ENCODE results near the gene CRYGN. TPM values are rescaled to one million over a fixed set of nuclear protein-coding genes. Genes with fewer than 3 reads are reported as not detected.
A peak's percentile ranks its signal among the peaks of the same experiment; 100 is the strongest.

Gene CRYGN
- total RNA-seq, 2 experiments from 2014 or later = not detected

DNA sequence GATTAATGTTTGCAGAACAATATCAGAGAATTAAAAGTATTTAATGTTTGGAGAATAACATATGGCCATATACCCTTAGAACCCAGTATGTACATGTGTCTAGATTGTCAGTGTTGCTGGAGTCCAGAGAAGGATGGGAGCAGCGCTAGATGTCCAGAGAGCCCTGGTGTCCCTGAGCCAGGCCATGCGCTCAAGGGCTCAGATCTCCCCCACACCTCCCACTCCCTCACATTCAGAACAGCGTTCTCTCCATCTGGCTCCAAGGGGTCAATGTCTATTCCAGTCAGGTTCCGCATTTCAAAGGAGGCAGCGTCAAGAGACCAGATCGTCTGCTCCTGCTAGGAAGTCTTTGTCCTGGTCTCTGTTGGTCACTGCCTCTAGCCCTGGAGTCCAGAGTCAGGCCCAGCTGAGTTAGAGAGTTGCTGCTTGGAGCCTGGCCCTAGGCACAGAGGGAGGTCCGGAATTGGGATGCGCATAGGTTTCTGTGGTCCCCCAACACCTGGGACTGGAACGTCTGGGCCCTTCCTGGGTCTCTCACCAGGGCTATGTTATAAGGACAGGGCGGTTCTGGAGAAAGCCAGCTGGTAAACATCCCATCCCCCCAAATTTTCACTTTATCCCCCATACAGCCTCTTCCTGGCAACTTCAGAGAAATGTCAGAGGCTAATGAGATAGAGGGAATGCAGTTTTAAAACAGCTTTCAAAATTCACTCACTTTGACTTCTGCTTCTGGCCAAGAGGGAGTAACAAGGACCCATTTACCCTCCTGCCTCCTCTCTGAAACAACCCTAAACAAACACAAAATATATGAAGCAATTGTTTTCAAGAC is 23.6 kb downstream of the CRYGN start:
- CTCF ChIA-PET = no interaction called here
- H3K9me3 Mint-ChIP-seq = peaks cover 10% of the 10 kb centered on the region
- no peaks in the 10 kb centered on the region for H3K36me3 Mint-ChIP-seq (ENCODE audit: low read depth)
- H3K4me1 Mint-ChIP-seq (ENCODE audit: low read depth) = peaks cover 32% of the 10 kb centered on the region
- H3K4me3 Mint-ChIP-seq = no peak overlapping the region
- intact Hi-C loops (cut with micrococcal nuclease) = no loop called here
- H3K27ac Mint-ChIP-seq = no peak overlapping the region
- H3K27me3 Mint-ChIP-seq (ENCODE audit: low read depth) = peaks cover 17% of the 10 kb centered on the region
- no peak for DNase-seq

DNA sequence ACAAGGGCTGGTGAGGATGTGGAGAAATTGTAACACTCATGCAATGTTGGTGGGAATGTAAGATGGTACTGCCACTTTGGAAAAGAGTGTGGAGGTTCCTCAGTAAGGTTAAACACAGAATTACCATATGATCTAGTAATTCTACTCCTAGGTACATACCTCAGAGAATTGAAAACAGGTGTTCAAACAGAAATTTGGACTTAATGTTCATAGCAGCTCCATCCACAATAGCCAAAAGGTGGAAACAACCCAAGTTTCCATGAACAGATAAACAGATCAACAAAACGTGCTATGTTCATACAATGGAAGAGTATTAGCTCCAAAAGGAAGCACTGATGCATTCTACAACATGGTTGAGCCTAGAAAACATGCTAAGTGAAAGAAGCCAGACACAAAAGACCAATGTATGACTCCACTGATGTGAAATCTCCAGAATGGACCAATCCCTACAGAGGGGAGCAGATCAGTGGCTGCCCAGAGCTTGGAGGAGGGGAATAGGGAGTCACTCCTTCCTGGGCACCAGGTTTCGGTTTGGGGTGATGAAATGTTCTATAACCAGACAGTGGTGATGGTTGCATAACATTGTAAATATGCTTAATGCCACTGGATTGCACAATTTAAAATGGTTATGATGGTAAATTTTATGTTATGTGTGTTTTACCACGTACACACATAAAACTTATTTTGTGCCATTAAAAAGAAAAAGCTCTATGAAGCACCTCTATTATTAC is 24.4 kb downstream of the CRYGN start:
- H3K4me1 Mint-ChIP-seq (ENCODE audit: low read depth) = peaks cover 39% of the 10 kb centered on the region
- intact Hi-C loops (cut with micrococcal nuclease) = no loop called here
- H3K9me3 Mint-ChIP-seq = peaks cover 9% of the 10 kb centered on the region
- H3K36me3 Mint-ChIP-seq (ENCODE audit: low read depth) = no peaks in the 10 kb centered on the region
- H3K27ac Mint-ChIP-seq = no peak overlapping the region
- CTCF ChIA-PET = interaction anchor here (1.0 to 1.3 kb wide), 2 partner anchors 32 to 76 kb away, joined by 3 to 7 read pairs; no protein-coding TSS in a partner anchor
- no peak for DNase-seq
- peaks cover 25% of the 10 kb centered on the region for H3K27me3 Mint-ChIP-seq (ENCODE audit: low read depth)
- no peak overlapping the region for H3K4me3 Mint-ChIP-seq

GRCh38 chr7:151413241-151413640 is 26.7 kb downstream of the CRYGN start:
- Mint-ChIP-seq H3K4me1 (ENCODE audit: low read depth) (peaks cover 47% of the 10 kb centered on the region), H3K9me3 (peaks cover 2% of the 10 kb centered on the region), H3K4me3 (no peak overlapping the region), H3K27me3 (ENCODE audit: low read depth) (peaks cover 38% of the 10 kb centered on the region), H3K36me3 (ENCODE audit: low read depth) (no peaks in the 10 kb centered on the region), H3K27ac (no peak overlapping the region)
- intact Hi-C loops (cut with micrococcal nuclease) = no loop called here
- CTCF ChIA-PET = interaction anchor here (0.6 kb wide), 1 partner anchor 36 kb away, joined by 3 read pairs; no protein-coding TSS in a partner anchor
- no peak for DNase-seq

DNA sequence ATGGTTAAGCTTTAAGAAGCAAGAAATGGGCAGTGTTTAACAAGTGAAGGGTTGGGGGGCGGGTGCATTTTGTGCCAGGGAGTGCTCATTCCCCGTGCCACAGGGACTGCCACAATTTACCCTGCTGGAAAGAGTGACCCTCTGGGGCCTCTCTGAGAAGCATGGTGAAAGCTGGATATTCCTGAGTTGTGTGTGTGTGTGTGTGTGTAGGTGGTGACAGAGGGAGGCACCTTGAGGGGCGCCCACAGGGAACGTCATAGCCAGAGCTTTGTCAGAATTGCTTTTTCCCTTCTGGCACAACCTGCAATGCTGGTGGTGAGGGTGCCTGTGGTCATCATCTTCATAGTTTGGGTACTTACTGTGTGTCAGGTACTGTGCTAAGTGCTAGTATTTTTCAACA is 27.6 kb downstream of the CRYGN start:
- Mint-ChIP-seq H3K4me3 (no peak overlapping the region), H3K27me3 (ENCODE audit: low read depth) (peaks cover 38% of the 10 kb centered on the region), H3K27ac (no peak overlapping the region), H3K4me1 (ENCODE audit: low read depth) (peaks cover 47% of the 10 kb centered on the region), H3K9me3 (no peaks in the 10 kb centered on the region), H3K36me3 (ENCODE audit: low read depth) (no peaks in the 10 kb centered on the region)
- intact Hi-C loops (cut with micrococcal nuclease) = no loop called here
- CTCF ChIA-PET = interaction anchor here (0.6 to 1.9 kb wide), 4 partner anchors 29 to 371 kb away, joined by 3 to 9 read pairs (median 4); no protein-coding TSS in a partner anchor
- no peak for DNase-seq

DNA sequence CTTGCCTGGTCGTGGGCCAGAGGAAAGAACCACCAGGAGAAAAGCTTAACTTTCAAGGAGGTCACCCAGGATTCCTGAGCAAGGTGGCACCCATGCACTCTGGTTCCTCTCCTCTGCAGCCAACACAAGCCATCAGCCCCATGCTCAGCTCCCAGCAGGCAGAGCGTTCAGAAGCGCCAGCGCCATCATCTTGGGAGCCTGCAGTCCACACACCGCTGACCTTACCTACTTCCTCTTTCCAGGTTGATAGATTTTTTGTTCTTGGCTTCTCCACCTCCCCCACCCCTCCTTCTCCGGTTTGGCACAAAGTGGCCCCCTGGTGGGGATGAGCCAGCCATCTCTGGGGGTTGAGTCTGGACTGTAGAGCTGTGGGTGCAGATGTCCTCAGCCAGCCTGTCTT is 28.4 kb downstream of the CRYGN start:
- no peaks in the 10 kb centered on the region for H3K9me3 Mint-ChIP-seq
- H3K4me1 Mint-ChIP-seq (ENCODE audit: low read depth) = peaks cover 47% of the 10 kb centered on the region
- H3K4me3 Mint-ChIP-seq = no peak overlapping the region
- DNase-seq = no peak
- H3K27me3 Mint-ChIP-seq (ENCODE audit: low read depth) = peaks cover 41% of the 10 kb centered on the region
- intact Hi-C loops (cut with micrococcal nuclease) = no loop called here
- no peaks in the 10 kb centered on the region for H3K36me3 Mint-ChIP-seq (ENCODE audit: low read depth)
- no peak overlapping the region for H3K27ac Mint-ChIP-seq
- CTCF ChIA-PET = interaction anchor here (0.6 to 1.9 kb wide), 4 partner anchors 29 to 372 kb away, joined by 3 to 9 read pairs (median 4); no protein-coding TSS in a partner anchor

DNA sequence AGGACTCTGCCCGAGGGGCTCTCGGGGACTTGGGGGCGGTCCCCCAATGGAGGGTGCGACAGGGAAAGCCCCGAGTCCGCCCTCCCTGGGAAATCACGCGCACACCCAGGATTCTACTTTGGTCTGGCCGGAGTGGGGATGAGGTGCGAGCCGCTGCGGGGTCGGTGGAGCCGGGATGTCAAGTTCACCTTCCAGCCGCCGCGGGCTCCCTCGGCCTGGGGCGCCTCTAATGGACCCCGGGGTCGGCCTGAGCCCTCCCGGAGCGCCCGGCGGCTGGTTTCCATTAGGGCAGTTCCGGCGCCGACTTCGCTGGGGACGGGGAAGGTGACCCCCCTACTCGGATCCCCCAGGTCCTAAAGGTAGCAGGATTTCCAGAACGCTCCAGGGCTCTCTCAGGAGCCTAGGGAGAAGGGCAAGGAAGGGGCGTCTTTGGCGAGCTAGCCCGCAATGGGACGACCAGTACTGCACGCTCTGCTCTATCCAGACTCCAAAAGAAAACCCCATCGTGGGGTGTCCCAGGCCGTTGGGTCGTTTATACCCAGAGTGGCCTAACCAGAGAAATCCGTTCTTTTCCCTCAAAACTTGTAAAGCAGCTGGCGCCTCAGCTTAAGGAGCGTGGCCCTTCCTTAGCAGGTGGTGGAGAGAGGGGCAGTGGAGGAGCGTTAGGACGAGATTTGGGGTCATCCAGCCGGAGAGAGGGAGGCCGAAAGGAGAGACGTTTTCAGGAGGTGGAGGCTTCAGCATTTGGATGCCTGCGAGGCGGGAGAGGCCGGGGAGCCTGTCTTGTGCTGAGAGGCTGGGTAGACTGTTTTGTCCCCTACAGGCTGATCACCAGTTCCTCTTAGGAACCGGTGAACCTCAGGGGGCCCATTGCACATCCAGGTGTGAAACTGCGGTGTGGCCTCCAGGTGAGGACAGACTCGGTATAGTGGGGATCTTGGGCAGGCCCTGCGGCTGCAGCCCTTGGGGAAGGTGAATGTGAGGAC is 29.2 kb downstream of the CRYGN start:
- no peaks in the 10 kb centered on the region for H3K9me3 Mint-ChIP-seq
- no peak for DNase-seq
- no peak overlapping the region for H3K27ac Mint-ChIP-seq
- peak overlapping the region; percentile 39 for H3K4me3 Mint-ChIP-seq
- peaks cover 41% of the 10 kb centered on the region for H3K27me3 Mint-ChIP-seq (ENCODE audit: low read depth)
- CTCF ChIA-PET = interaction anchor here (1.9 kb wide), 1 partner anchor 38 kb away, joined by 9 read pairs; no protein-coding TSS in a partner anchor
- intact Hi-C loops (cut with micrococcal nuclease) = no loop called here
- H3K36me3 Mint-ChIP-seq (ENCODE audit: low read depth) = no peaks in the 10 kb centered on the region
- peaks cover 47% of the 10 kb centered on the region for H3K4me1 Mint-ChIP-seq (ENCODE audit: low read depth)

- CTCF ChIA-PET = no interaction called here
- H3K36me3 Mint-ChIP-seq (ENCODE audit: low read depth) = no peaks in the 10 kb centered on the region
- H3K9me3 Mint-ChIP-seq = no peaks in the 10 kb centered on the region
- H3K27ac Mint-ChIP-seq = no peak within 1 kb of the TSS
- peak within 1 kb of the TSS; percentile 39 for H3K4me3 Mint-ChIP-seq
- H3K4me1 Mint-ChIP-seq (ENCODE audit: low read depth) = peaks cover 42% of the 10 kb centered on the region
- intact Hi-C loops (cut with micrococcal nuclease) = no loop called here
- no peak for DNase-seq
- peaks cover 41% of the 10 kb centered on the region for H3K27me3 Mint-ChIP-seq (ENCODE audit: low read depth)
Observed at GRCh38 chr7:151409667-151410404, 30.1 kb downstream of the CRYGN start, which contains the start of gene WDR86. Gene WDR86, minus strand, starts transcription at chr7:151410038. Its CDS starts 449 bp downstream, at chr7:151409589.

- peak; percentile 27 for DNase-seq
- H3K36me3 Mint-ChIP-seq (ENCODE audit: low read depth) = no peaks in the 10 kb centered on the region
- CTCF ChIA-PET = no interaction called here
- no peak overlapping the region for H3K27ac Mint-ChIP-seq
- peaks cover 41% of the 10 kb centered on the region for H3K27me3 Mint-ChIP-seq (ENCODE audit: low read depth)
- H3K9me3 Mint-ChIP-seq = no peaks in the 10 kb centered on the region
- peak overlapping the region; percentile 22 for H3K4me3 Mint-ChIP-seq
- intact Hi-C loops (cut with micrococcal nuclease) = no loop called here
- H3K4me1 Mint-ChIP-seq (ENCODE audit: low read depth) = peaks cover 35% of the 10 kb centered on the region
Observed at GRCh38 chr7:151408839-151409666, 30.9 kb downstream of the CRYGN start.

DNA sequence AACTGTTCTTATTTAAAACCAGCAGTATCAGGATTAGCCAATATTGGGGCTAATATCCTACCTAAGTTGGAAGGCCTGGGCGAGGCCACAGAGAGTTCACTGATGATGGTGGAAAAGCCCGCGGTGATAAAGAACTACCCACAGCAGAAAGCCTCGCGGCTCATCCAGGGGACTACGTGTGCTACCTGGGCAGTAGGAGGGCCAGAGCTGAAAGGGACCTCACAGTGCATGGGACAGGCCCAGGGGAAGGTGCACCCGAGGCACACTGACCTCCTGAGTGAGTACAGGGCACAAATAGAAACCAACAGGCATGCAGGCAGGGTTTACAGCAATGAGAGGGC is 31.5 kb downstream of the CRYGN start:
- DNase-seq = no peak
- Mint-ChIP-seq H3K9me3 (no peaks in the 10 kb centered on the region), H3K36me3 (ENCODE audit: low read depth) (no peaks in the 10 kb centered on the region), H3K4me1 (ENCODE audit: low read depth) (peaks cover 30% of the 10 kb centered on the region), H3K27ac (no peak overlapping the region), H3K27me3 (ENCODE audit: low read depth) (peaks cover 41% of the 10 kb centered on the region), H3K4me3 (peak overlapping the region; percentile 22)
- CTCF ChIA-PET = no interaction called here
- intact Hi-C loops (cut with micrococcal nuclease) = no loop called here

GRCh38 chr7:151406886-151407583 is 32.9 kb downstream of the CRYGN start:
- no peak for DNase-seq
- peaks cover 31% of the 10 kb centered on the region for H3K27me3 Mint-ChIP-seq (ENCODE audit: low read depth)
- H3K27ac Mint-ChIP-seq = no peak overlapping the region
- CTCF ChIA-PET = no interaction called here
- peaks cover 20% of the 10 kb centered on the region for H3K4me1 Mint-ChIP-seq (ENCODE audit: low read depth)
- H3K9me3 Mint-ChIP-seq = no peaks in the 10 kb centered on the region
- intact Hi-C loops (cut with micrococcal nuclease) = no loop called here
- no peaks in the 10 kb centered on the region for H3K36me3 Mint-ChIP-seq (ENCODE audit: low read depth)
- H3K4me3 Mint-ChIP-seq = no peak overlapping the region
